HepG2 (cell line): Measurements from ENCODE around the gene NAV2. TPM values are rescaled to one million over a fixed set of nuclear protein-coding genes. Genes with fewer than 3 reads are reported as not detected.

Experiments used
- ATAC-seq: fragments of 200-7000 bp; cut with Tn5 transposase; 3 replicates; pipeline ENCODE4 v1.9.1; 2020; ENCODE audit warnings: mild to moderate bottlenecking, moderate library complexity
- BruUV-seq: library from RNA; stranded (reverse); fragments of 400-500 nt; replicated peaks from 2 replicates; lab custom pipeline; 2021; lab: Mats Ljungman, UMichigan
- CTCF ChIA-PET: fragments of 300-600 bp; formaldehyde crosslinking; extraction: SDS; loops from one replicate; lab custom pipeline; 2021; ENCODE audit warnings: low total read pairs, inconsistent platforms, low intra/inter-chr PET ratio; lab: Yijun Ruan, JAX
- POLR2A ChIA-PET: fragments of 350-600 bp; sonication (Branson Sonifier 250); formaldehyde crosslinking; loops from one replicate; lab custom pipeline; 2020; ENCODE audit warnings: antibody characterized with exemption, inconsistent platforms; lab: Yijun Ruan, JAX
- DNase-seq: peaks from one replicate; pipeline ENCODE4 v3.0.0-alpha.2; 2015; ENCODE audit warnings: low spot score
- FAIRE-seq: peaks from 3 replicates; lab custom pipeline; 2011; peaks lifted over from hg19 to GRCh38; lab: Jason Lieb, UNC
- H2AFZ ChIP-seq: one replicate; pipeline ENCODE4 v1.6.1; 2011; ENCODE audit warnings: low read length, inconsistent platforms
- H3K27ac ChIP-seq: fragments of 300-600 bp; 3 replicates; pipeline ENCODE4 v1.8.0; 2011; ENCODE audit warnings: mixed run types, mild to moderate bottlenecking, mixed read lengths, low read length, inconsistent platforms; ENCODE audit not compliant: insufficient read depth; ENCODE audit errors: extremely low read length
- H3K27me3 ChIP-seq, 2 experiments: fragments of 200-600 bp in 1 of 2; 2 replicates in 1 of 2; 3 replicates in 1 of 2; pipeline versions ENCODE4 v1.6.0 to v1.8.0; 2011; ENCODE audit warnings: low read length in 2 of 2, mild to moderate bottlenecking in 2 of 2, moderate library complexity in 2 of 2, inconsistent platforms in 1 of 2; ENCODE audit not compliant: insufficient read depth in 2 of 2, control insufficient read depth in 1 of 2
- H3K36me3 ChIP-seq, 2 experiments: fragments of 200-600 bp in 1 of 2; replicated peaks in 1 of 2; 2 replicates in 1 of 2; 3 replicates in 1 of 2; pipeline versions ENCODE4 v1.5.1 to v1.8.0; 2011; ENCODE audit warnings: low read length in 2 of 2, inconsistent platforms in 1 of 2; ENCODE audit not compliant: insufficient read depth in 2 of 2, control insufficient read depth in 1 of 2
- H3K4me1 ChIP-seq: 2 replicates; pipeline ENCODE4 v1.5.1; 2012; ENCODE audit warnings: low read length, inconsistent platforms; ENCODE audit not compliant: insufficient read depth
- H3K4me2 ChIP-seq: 2 replicates; pipeline ENCODE4 v1.6.0; 2011; ENCODE audit warnings: low read depth, low read length, inconsistent platforms
- H3K4me3 ChIP-seq, 3 experiments: fragments of 200-600 bp in 1 of 3; sonication (generic), shearing (Covaris generic) in 1 of 3; replicated peaks in 1 of 3; 2 replicates each; pipeline ENCODE4 v1.5.1; 2011 to 2016; ENCODE audit warnings: low read length in 3 of 3, inconsistent platforms in 2 of 3, low read depth in 2 of 3, mild to moderate bottlenecking in 2 of 3, control low read depth in 1 of 3, mixed read lengths in 1 of 3; ENCODE audit not compliant: insufficient read depth in 1 of 3
- H3K79me2 ChIP-seq: one replicate; pipeline ENCODE4 v1.6.1; 2011; ENCODE audit warnings: low read length, inconsistent platforms; ENCODE audit not compliant: insufficient read depth
- H3K9ac ChIP-seq: 2 replicates; pipeline ENCODE4 v1.6.0; 2011; ENCODE audit warnings: mild to moderate bottlenecking, low read depth, low read length, inconsistent platforms; ENCODE audit not compliant: insufficient read depth
- H3K9me3 ChIP-seq: 2 replicates; pipeline ENCODE4 v1.5.1; 2012; ENCODE audit warnings: mild to moderate bottlenecking, low read length
- H4K20me1 ChIP-seq: 2 replicates; pipeline ENCODE4 v1.6.0; 2011; ENCODE audit warnings: inconsistent platforms, mild to moderate bottlenecking, low read length, moderate library complexity; ENCODE audit not compliant: insufficient read depth
- ADNP ChIP-seq: sonication (generic); formaldehyde crosslinking; IDR thresholded peaks from 2 replicates; pipeline ENCODE4 v1.4.0; 2020; ENCODE audit warnings: missing genetic modification reagents
- CREB3 ChIP-seq: sonication (generic); formaldehyde crosslinking; IDR thresholded peaks from 2 replicates; pipeline ENCODE4 v1.5.0; 2020; ENCODE audit warnings: missing genetic modification reagents
- DPF2 ChIP-seq: sonication (generic); formaldehyde crosslinking; IDR thresholded peaks from 2 replicates; pipeline ENCODE4 v1.4.0; 2020; ENCODE audit warnings: mild to moderate bottlenecking, low read depth, missing genetic modification reagents, borderline replicate concordance
- EHMT2 ChIP-seq: fragments of 200-600 bp; sonication (generic); IDR thresholded peaks from 2 replicates; pipeline ENCODE4 v1.7.0; 2017; ENCODE audit warnings: antibody characterized with exemption, low read depth, low read length, borderline replicate concordance
- ISL2 ChIP-seq: sonication (generic); formaldehyde crosslinking; IDR thresholded peaks from 2 replicates; pipeline ENCODE4 v1.5.0; 2020; ENCODE audit warnings: missing genetic modification reagents
- KAT8 ChIP-seq: IDR thresholded peaks from 2 replicates; pipeline ENCODE4 v1.6.1; 2016; ENCODE audit warnings: missing genetic modification reagents, missing compliant biosample characterization
- KLF13 ChIP-seq: sonication (generic); formaldehyde crosslinking; IDR thresholded peaks from 2 replicates; pipeline ENCODE4 v1.4.0; 2020; ENCODE audit warnings: mild to moderate bottlenecking, missing genetic modification reagents
- SAP130 ChIP-seq: IDR thresholded peaks from 2 replicates; pipeline ENCODE4 v1.6.1; 2016; ENCODE audit warnings: low read depth
- TEF ChIP-seq: sonication (generic); formaldehyde crosslinking; IDR thresholded peaks from 2 replicates; pipeline ENCODE4 v1.5.0; 2020; ENCODE audit warnings: missing genetic modification reagents
- TIGD3 ChIP-seq: sonication (generic); formaldehyde crosslinking; IDR thresholded peaks from 2 replicates; pipeline ENCODE4 v1.5.1; 2020; ENCODE audit warnings: mild to moderate bottlenecking, missing genetic modification reagents, borderline replicate concordance
- ZMAT3 ChIP-seq: sonication (generic); formaldehyde crosslinking; conservative IDR thresholded peaks from 2 replicates; pipeline ENCODE4 v1.7.0; 2021; ENCODE audit warnings: missing genetic modification reagents
- ZMYM3 ChIP-seq: sonication (generic); formaldehyde crosslinking; IDR thresholded peaks from 2 replicates; pipeline ENCODE4 v1.5.1; 2020; ENCODE audit warnings: mild to moderate bottlenecking, missing genetic modification reagents
- ZNF264 ChIP-seq: sonication (generic); formaldehyde crosslinking; IDR thresholded peaks from 2 replicates; pipeline ENCODE4 v1.4.0; 2020; ENCODE audit warnings: missing genetic modification reagents
- ZNF546 ChIP-seq: sonication (generic); formaldehyde crosslinking; conservative IDR thresholded peaks from 2 replicates; pipeline ENCODE4 v1.8.1; 2023; ENCODE audit warnings: mild to moderate bottlenecking, missing genetic modification reagents
- ZNF570 ChIP-seq: sonication (generic); formaldehyde crosslinking; IDR thresholded peaks from 2 replicates; pipeline ENCODE4 v1.4.0; 2020; ENCODE audit warnings: mild to moderate bottlenecking, missing genetic modification reagents, borderline replicate concordance
- ZNF644 ChIP-seq: IDR thresholded peaks from 2 replicates; pipeline ENCODE4 v1.6.1; 2016; ENCODE audit warnings: low read depth
- ZNF652 ChIP-seq: IDR thresholded peaks from 2 replicates; pipeline ENCODE4 v1.6.1; 2016; ENCODE audit warnings: low read depth, borderline replicate concordance
- WGBS: methylation state at CpG from one replicate; pipeline ENCODE4 v1.1.6; 2017; ENCODE audit warnings: low lambda C conversion rate; 5-methylcytosine and 5-hydroxymethylcytosine counted together
- in situ Hi-C: cut with HindIII; loops from 2 replicates; pipeline ENCODE4 v1.10.0; 2017; ENCODE audit warnings: low pct_unique_long_range_greater_than_20kb; ENCODE audit not compliant: extremely low pct_ligation_motif_present
- intact Hi-C: fragments of 100-400 bp; cut with micrococcal nuclease; formaldehyde crosslinking; loops from one replicate; pipeline ENCODE4 v1.10.0; 2022; ENCODE audit not compliant: unreplicated experiment
- polyA plus RNA-seq, 8 experiments: library from polyadenylated mRNA; depleted of rRNA in 3 of 8; stranded (reverse) in 7 of 8; unstranded in 1 of 8; fragments of >200 nt; fragmentation: Illumina TruSeq in 4 of 8; extraction: Trizol in 4 of 8; gene quantifications; 2 replicates each; pipeline versions ENCODE4 v1.2.1 to v1.2.3, GENCODE V29; 2011 to 2016; ENCODE audit warnings: low read depth in 4 of 8, missing spikeins in 1 of 8, mixed read lengths in 1 of 8; ENCODE audit not compliant: insufficient read depth in 1 of 8
- total RNA-seq, 5 experiments: library from RNA; depleted of rRNA; stranded (reverse); fragments of >200 nt; fragmentation: Illumina TruSeq; extraction: Trizol; gene quantifications; 2 replicates each; pipeline ENCODE4 v1.2.3, GENCODE V29; 2016; ENCODE audit warnings: low read depth in 1 of 5
- TF ChIP-seq, protein P1 (sequence below): sonication (generic); formaldehyde crosslinking; IDR thresholded peaks from 2 replicates; pipeline ENCODE4 v1.4.0; 2020; ENCODE audit warnings: missing genetic modification reagents, mild to moderate bottlenecking, borderline replicate concordance

Gene NAV2
- total and polyA plus RNA-seq, 2 of the 13 experiments (the other 11 are each of a cell fraction or from before 2014, with no cell fraction given): 9.3 to 34.6 TPM

DNA sequence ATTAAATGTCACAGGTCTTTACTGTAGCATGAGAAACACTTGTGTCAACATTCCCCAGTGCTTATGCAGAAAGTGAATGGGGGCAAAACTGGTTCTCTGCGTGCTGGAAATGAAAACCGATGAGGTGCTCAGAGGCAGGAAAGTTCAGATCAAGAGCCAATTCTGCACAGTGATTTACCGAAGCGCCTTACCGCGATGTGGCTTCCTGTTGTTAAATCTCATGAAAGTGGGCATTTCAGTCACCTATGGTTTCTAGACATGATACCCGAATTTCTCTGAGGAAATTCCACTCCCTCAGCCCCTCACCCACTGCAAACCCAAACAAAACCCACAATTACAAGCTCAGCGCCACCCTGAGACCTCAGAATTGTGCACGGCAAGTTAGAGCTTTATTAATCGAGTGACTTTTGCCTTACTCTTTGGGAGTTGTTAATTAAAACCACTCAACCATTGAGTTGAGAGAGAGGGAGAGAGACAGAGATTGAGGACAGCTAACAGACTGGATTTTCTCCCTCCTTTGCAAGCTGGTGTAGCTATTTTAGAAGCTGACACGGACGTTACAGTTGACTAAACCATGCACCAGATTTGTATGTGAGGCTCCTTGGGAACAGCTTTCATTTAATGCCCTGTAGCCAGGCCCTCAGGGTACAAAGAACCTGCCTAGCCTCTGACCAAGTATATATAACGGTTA, 251.2 kb downstream of the NAV2 start:
- DNase-seq (no peak), ATAC-seq (no peak), FAIRE-seq (no peak)
- intact Hi-C loops (no loop called here), in situ Hi-C loops (no loop called here)
- Histone ChIP-seq H3K4me1 (peaks cover 13% of the 10 kb centered on the region), H3K79me2 (no peaks in the 10 kb centered on the region), H3K27me3 (no peaks in the 10 kb centered on the region), H3K4me2 (no peak overlapping the region), H3K27ac (no peak overlapping the region), H3K36me3 (no peaks in the 10 kb centered on the region), H3K9me3 (no peaks in the 10 kb centered on the region), H4K20me1 (no peaks in the 10 kb centered on the region), H3K9ac (no peak overlapping the region), H3K4me3 (no peak overlapping the region), H2AFZ (no peak overlapping the region)
- no peak for TF ChIP-seq CREB3 (CRISPR knock-in tag)
- TF ChIP-seq ISL2: no peak
- TF ChIP-seq DPF2 (CRISPR knock-in tag): no peak
- TF ChIP-seq EHMT2: no peak
- TF ChIP-seq KLF13 (CRISPR knock-in tag): no peak
- TF ChIP-seq SAP130 (CRISPR knock-in tag): no peak
- TF ChIP-seq, protein P1, sequence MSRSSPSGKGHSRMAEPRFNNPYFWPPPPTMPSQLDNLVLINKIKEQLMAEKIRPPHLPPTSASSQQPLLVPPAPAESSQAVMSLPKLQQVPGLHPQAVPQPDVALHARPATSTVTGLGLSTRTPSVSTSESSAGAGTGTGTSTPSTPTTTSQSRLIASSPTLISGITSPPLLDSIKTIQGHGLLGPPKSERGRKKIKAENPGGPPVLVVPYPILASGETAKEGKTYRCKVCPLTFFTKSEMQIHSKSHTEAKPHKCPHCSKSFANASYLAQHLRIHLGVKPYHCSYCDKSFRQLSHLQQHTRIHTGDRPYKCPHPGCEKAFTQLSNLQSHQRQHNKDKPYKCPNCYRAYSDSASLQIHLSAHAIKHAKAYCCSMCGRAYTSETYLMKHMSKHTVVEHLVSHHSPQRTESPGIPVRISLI: no peak
- no peak for TF ChIP-seq ZNF546
- TF ChIP-seq ZNF644 (CRISPR knock-in tag): no peak
- no peak for TF ChIP-seq KAT8 (CRISPR knock-in tag)
- no peak for TF ChIP-seq ADNP (CRISPR knock-in tag)
- TF ChIP-seq ZMYM3 (CRISPR knock-in tag): no peak
- TF ChIP-seq ZNF652 (CRISPR knock-in tag): no peak
- TF ChIP-seq TEF: no peak
- TF ChIP-seq ZMAT3 (CRISPR knock-in tag): no peak
- no peak for TF ChIP-seq TIGD3 (CRISPR knock-in tag)
- TF ChIP-seq ZNF264 (CRISPR knock-in tag): no peak
- TF ChIP-seq ZNF570: no peak
- BruUV-seq: no TSS peak
- ChIA-PET POLR2A (interaction anchor here (1.1 to 1.7 kb wide), 3 partner anchors 12 to 52 kb away, joined by 3 to 14 read pairs (median 5); no protein-coding TSS in a partner anchor), CTCF (no interaction called here)
- 86% methylated on average over 9 of the region's 13 CpGs for WGBS
